HCT116 (cell line): ENCODE measurements around the gene SH2D6. TPM values are rescaled to one million over a fixed set of nuclear protein-coding genes. Genes with fewer than 3 reads are reported as not detected.

ENCODE experiments used
- ATAC-seq: fragments of 200-7000 bp; cut with Tn5 transposase; 2 replicates; pipeline ENCODE4 v1.9.1; 2020; ENCODE audit warnings: mild to moderate bottlenecking, moderate library complexity
- BruUV-seq: library from RNA; stranded (reverse); fragments of 400-500 nt; replicated peaks from 2 replicates; lab custom pipeline; 2021; lab: Mats Ljungman, UMichigan
- CTCF ChIA-PET: fragments of 300-600 bp; sonication (Branson Sonifier 250); formaldehyde crosslinking; loops from one replicate; lab custom pipeline; 2021; ENCODE audit warnings: antibody characterized with exemption; lab: Charles Lee
- POLR2A ChIA-PET: fragments of 300-600, 350-600 bp; sonication (Branson Sonifier 250); formaldehyde crosslinking; loops from one replicate; lab custom pipeline; 2021; ENCODE audit warnings: antibody characterized with exemption; lab: Charles Lee
- RAD21 ChIA-PET, 2 experiments: fragments of 300-600 bp; sonication (Branson Sonifier 250); formaldehyde crosslinking; loops; one replicate each; lab custom pipeline; 2023; ENCODE audit warnings: low total read pairs in 2 of 2; ENCODE audit not compliant: uncharacterized antibody in 2 of 2, unreplicated experiment in 2 of 2, low non-redundant PET in 1 of 2; lab: Charles Lee
- DNase-seq: peaks from one replicate; pipeline ENCODE4 v3.0.0-alpha.2; 2010; ENCODE audit warnings: low read depth, low spot score
- H2AFZ ChIP-seq: fragments of 200-600 bp; shearing (Covaris generic), sonication (generic); 2 replicates; pipeline ENCODE4 v1.6.1; 2017; ENCODE audit warnings: low read depth, mixed run types, mixed read lengths, antibody characterized with exemption, low read length; ENCODE audit not compliant: poor library complexity, severe bottlenecking
- H3K27ac ChIP-seq: 2 replicates; pipeline ENCODE4 v1.5.1; 2012; ENCODE audit warnings: low read depth, low read length
- H3K27me3 ChIP-seq: fragments of 200-600 bp; sonication (generic); 2 replicates; pipeline ENCODE4 v1.6.1; 2016; ENCODE audit warnings: mixed run types, low read length, mixed read lengths; ENCODE audit not compliant: insufficient read depth
- H3K36me3 ChIP-seq, 2 experiments: fragments of 200-500 bp in 1 of 2; fragments of 200-600 bp in 1 of 2; sonication (Bioruptor generic) in 1 of 2; sonication (generic) in 1 of 2; 2 replicates each; pipeline versions ENCODE4 v1.5.1 to v1.6.1; 2014 to 2016; ENCODE audit warnings: low read length in 2 of 2, inconsistent platforms in 1 of 2, mixed read lengths in 1 of 2, mixed run types in 1 of 2; ENCODE audit not compliant: insufficient read depth in 2 of 2, control insufficient read depth in 1 of 2
- H3K4me1 ChIP-seq, 2 experiments: fragments of 200-600 bp in 1 of 2; sonication (generic) in 1 of 2; 2 replicates each; pipeline versions ENCODE4 v1.5.1 to v1.6.1; 2012 to 2017; ENCODE audit warnings: low read length in 2 of 2, inconsistent platforms in 1 of 2, mild to moderate bottlenecking in 1 of 2, mixed read lengths in 1 of 2, mixed run types in 1 of 2, moderate library complexity in 1 of 2; ENCODE audit not compliant: insufficient read depth in 2 of 2, control insufficient read depth in 1 of 2
- H3K4me2 ChIP-seq: fragments of 200-600 bp; sonication (generic); 2 replicates; pipeline ENCODE4 v1.6.1; 2017; ENCODE audit warnings: mixed run types, low read length, mixed read lengths
- H3K4me3 ChIP-seq, 2 experiments: fragments of 200-600 bp in 1 of 2; sonication (generic) in 1 of 2; replicated peaks in 1 of 2; 2 replicates each; pipeline ENCODE4 v1.5.1; 2011 to 2016; ENCODE audit warnings: low read length in 2 of 2, control low read depth in 1 of 2, low read depth in 1 of 2, mild to moderate bottlenecking in 1 of 2, mixed read lengths in 1 of 2, mixed run types in 1 of 2
- H3K79me2 ChIP-seq: fragments of 200-600 bp; sonication (generic); 2 replicates; pipeline ENCODE4 v1.6.1; 2017; ENCODE audit warnings: mild to moderate bottlenecking, mixed run types, low read length, moderate library complexity, mixed read lengths; ENCODE audit not compliant: insufficient read depth
- H3K9ac ChIP-seq: fragments of 200-600 bp; sonication (generic); 2 replicates; pipeline ENCODE4 v1.6.1; 2016; ENCODE audit warnings: low read length, mixed read lengths
- H3K9me2 ChIP-seq: fragments of 200-600 bp; sonication (generic), shearing (Covaris generic); 2 replicates; pipeline ENCODE4 v1.6.1; 2017; ENCODE audit warnings: mixed run types, mild to moderate bottlenecking, moderate library complexity; ENCODE audit not compliant: insufficient read depth
- H3K9me3 ChIP-seq, 2 experiments: fragments of 200-500 bp in 1 of 2; fragments of 200-600 bp in 1 of 2; sonication (Bioruptor generic) in 1 of 2; sonication (generic) in 1 of 2; 2 replicates each; pipeline ENCODE4 v1.6.1; 2014 to 2017; ENCODE audit warnings: low read length in 2 of 2, mixed read lengths in 2 of 2, inconsistent platforms in 1 of 2, low read depth in 1 of 2, mild to moderate bottlenecking in 1 of 2, mixed run types in 1 of 2, moderate library complexity in 1 of 2; ENCODE audit not compliant: control insufficient read depth in 1 of 2, insufficient read depth in 1 of 2
- H4K20me1 ChIP-seq: fragments of 200-600 bp; sonication (generic), shearing (Covaris generic); 2 replicates; pipeline ENCODE4 v1.6.1; 2017; ENCODE audit warnings: mixed run types, mild to moderate bottlenecking, moderate library complexity; ENCODE audit not compliant: insufficient read depth
- CBX3 ChIP-seq: IDR thresholded peaks from 2 replicates; pipeline ENCODE4 v1.6.1; 2012; ENCODE audit warnings: low read depth
- CTCF ChIP-seq, 3 experiments: fragments of 200-600 bp in 1 of 3; sonication (generic) in 1 of 3; IDR thresholded peaks in 2 of 3; conservative IDR thresholded peaks in 1 of 3; 2 replicates each; pipeline ENCODE4 v1.5.1; 2012 to 2017; ENCODE audit warnings: low read depth in 2 of 3, low read length in 2 of 3, antibody characterized with exemption in 1 of 3, borderline replicate concordance in 1 of 3, control low read depth in 1 of 3, mild to moderate bottlenecking in 1 of 3, mixed read lengths in 1 of 3, mixed run types in 1 of 3, moderate library complexity in 1 of 3; ENCODE audit not compliant: insufficient read depth in 1 of 3
- EZH2 ChIP-seq: fragments of 200-600 bp; sonication (generic); IDR thresholded peaks from 2 replicates; pipeline ENCODE4 v1.6.1; 2017; ENCODE audit warnings: antibody characterized with exemption, mixed run types
- EZH2phosphoT487 ChIP-seq: fragments of 200-600 bp; IDR thresholded peaks from 2 replicates; pipeline ENCODE4 v1.6.1; 2018; ENCODE audit warnings: antibody characterized with exemption, borderline replicate concordance
- FOSL1 ChIP-seq: IDR thresholded peaks from 2 replicates; pipeline ENCODE4 v1.6.1; 2012; ENCODE audit warnings: low read depth
- POLR2A ChIP-seq: IDR thresholded peaks from 2 replicates; pipeline ENCODE4 v1.7.0; 2011; ENCODE audit warnings: borderline replicate concordance; ENCODE audit not compliant: insufficient read depth, insufficient read length; ENCODE audit errors: extremely low read depth
- POLR2AphosphoS5 ChIP-seq: IDR thresholded peaks from 2 replicates; pipeline ENCODE4 v1.6.1; 2011; ENCODE audit warnings: mild to moderate bottlenecking, low read depth, low read length, moderate library complexity
- REST ChIP-seq: IDR thresholded peaks from 2 replicates; pipeline ENCODE4 v1.6.1; 2012; ENCODE audit warnings: low read depth
- SIN3A ChIP-seq: IDR thresholded peaks from 2 replicates; pipeline ENCODE4 v1.6.1; 2012; ENCODE audit warnings: low read depth
- SP1 ChIP-seq: IDR thresholded peaks from 2 replicates; pipeline ENCODE4 v1.6.1; 2012; ENCODE audit warnings: low read depth
- YY1 ChIP-seq: IDR thresholded peaks from 2 replicates; pipeline ENCODE4 v1.6.1; 2011; ENCODE audit warnings: low read length, low read depth, moderate library complexity, mild to moderate bottlenecking; ENCODE audit not compliant: insufficient replicate concordance; ENCODE audit errors: extremely low read depth
- ZFX ChIP-seq: fragments of 450-650 bp; IDR thresholded peaks from 2 replicates; pipeline ENCODE4 v1.6.1; 2017
- ZNF274 ChIP-seq: fragments of 200-500 bp; sonication (Bioruptor generic); IDR thresholded peaks from 2 replicates; pipeline ENCODE4 v1.6.1; 2014; ENCODE audit warnings: mild to moderate bottlenecking, low read depth, low read length, inconsistent platforms
- intact Hi-C: fragments of 100-400 bp; cut with micrococcal nuclease; formaldehyde crosslinking; loops from 2 replicates; pipeline ENCODE4 v1.10.0; 2022
- total RNA-seq: library from RNA; stranded (reverse); gene quantifications from one replicate; pipeline ENCODE4 v1.2.1, GENCODE V29; 2021; ENCODE audit not compliant: unreplicated experiment

SH2D6 gene
- total RNA-seq, 1 experiment from 2014 or later = 2.7 TPM

- TF ChIP-seq SP1 = no peak
- TF ChIP-seq POLR2A = no peak
- TF ChIP-seq SIN3A = no peak
- no peak for TF ChIP-seq CTCF (IDR thresholded peaks at IDR 0.05 in 2 of 3, conservative IDR thresholded peaks at IDR 0.05 in 1 of 3; ENCODE audit: borderline replicate concordance in 1 of 3, insufficient read depth in 1 of 3, low read depth in 2 of 3, low read length in 2 of 3)
- TF ChIP-seq EZH2phosphoT487 = no peak
Measured at GRCh38 chr2:85378257-85378656, 40.3 kb upstream of the SH2D6 start.

GRCh38 chr2:85380048-85380447 is 38.5 kb upstream of the SH2D6 start:
- Histone ChIP-seq H3K4me3 (no peak overlapping the region), H3K79me2 (no peaks in the 10 kb centered on the region), H3K4me1 (no peaks in the 10 kb centered on the region), H3K9ac (no peak overlapping the region), H4K20me1 (no peaks in the 10 kb centered on the region), H3K27ac (no peak overlapping the region), H3K27me3 (no peaks in the 10 kb centered on the region), H3K4me2 (no peak overlapping the region), H3K36me3 (no peaks in the 10 kb centered on the region), H2AFZ (no peak overlapping the region), H3K9me3 (no peaks in the 10 kb centered on the region), H3K9me2 (no peaks in the 10 kb centered on the region)
- BruUV-seq = no TSS peak
- ATAC-seq = no peak
- intact Hi-C loops = no loop called here
- ChIA-PET POLR2A (no interaction called here), CTCF (no interaction called here), RAD21 (no interaction called here)
- DNase-seq = no peak
- TF ChIP-seq ZNF274 (no peak), CTCF (IDR thresholded peaks at IDR 0.05 in 2 of 3, conservative IDR thresholded peaks at IDR 0.05 in 1 of 3; ENCODE audit: borderline replicate concordance in 1 of 3, insufficient read depth in 1 of 3, low read depth in 2 of 3, low read length in 2 of 3) (no peak), REST (no peak), EZH2 (no peak), ZFX (no peak), POLR2AphosphoS5 (no peak), YY1 (no peak), FOSL1 (no peak), CBX3 (no peak), EZH2phosphoT487 (no peak)

More at GRCh38 chr2:85378257-85378656, 40.3 kb upstream of the SH2D6 start:
- H3K9me2 ChIP-seq = no peaks in the 10 kb centered on the region
- ChIA-PET POLR2A (no interaction called here), RAD21 (no interaction called here), CTCF (no interaction called here)
- no peak overlapping the region for H3K9ac ChIP-seq
- intact Hi-C loops = no loop called here
- H3K4me2 ChIP-seq = no peak overlapping the region
- DNase-seq = no peak
- no peaks in the 10 kb centered on the region for H3K9me3 ChIP-seq
- H3K27me3 ChIP-seq = no peaks in the 10 kb centered on the region
- no peaks in the 10 kb centered on the region for H4K20me1 ChIP-seq
- no peaks in the 10 kb centered on the region for H3K36me3 ChIP-seq
- H3K27ac ChIP-seq = no peak overlapping the region
- H2AFZ ChIP-seq = no peak overlapping the region
- no peaks in the 10 kb centered on the region for H3K79me2 ChIP-seq
- ATAC-seq = no peak
- H3K4me1 ChIP-seq = no peaks in the 10 kb centered on the region
- BruUV-seq = no TSS peak
- no peak overlapping the region for H3K4me3 ChIP-seq
